Measurements from ENCODE around the gene SYNRG. TPM values are rescaled to one million over a fixed set of nuclear protein-coding genes. Genes with fewer than 3 reads are reported as not detected.
"Not testable (repeated sequence)": the region's sequence is repeated elsewhere in the genome, so short reads cannot be mapped to it uniquely, and the experiment has no call there.

SYNRG gene, protein sequence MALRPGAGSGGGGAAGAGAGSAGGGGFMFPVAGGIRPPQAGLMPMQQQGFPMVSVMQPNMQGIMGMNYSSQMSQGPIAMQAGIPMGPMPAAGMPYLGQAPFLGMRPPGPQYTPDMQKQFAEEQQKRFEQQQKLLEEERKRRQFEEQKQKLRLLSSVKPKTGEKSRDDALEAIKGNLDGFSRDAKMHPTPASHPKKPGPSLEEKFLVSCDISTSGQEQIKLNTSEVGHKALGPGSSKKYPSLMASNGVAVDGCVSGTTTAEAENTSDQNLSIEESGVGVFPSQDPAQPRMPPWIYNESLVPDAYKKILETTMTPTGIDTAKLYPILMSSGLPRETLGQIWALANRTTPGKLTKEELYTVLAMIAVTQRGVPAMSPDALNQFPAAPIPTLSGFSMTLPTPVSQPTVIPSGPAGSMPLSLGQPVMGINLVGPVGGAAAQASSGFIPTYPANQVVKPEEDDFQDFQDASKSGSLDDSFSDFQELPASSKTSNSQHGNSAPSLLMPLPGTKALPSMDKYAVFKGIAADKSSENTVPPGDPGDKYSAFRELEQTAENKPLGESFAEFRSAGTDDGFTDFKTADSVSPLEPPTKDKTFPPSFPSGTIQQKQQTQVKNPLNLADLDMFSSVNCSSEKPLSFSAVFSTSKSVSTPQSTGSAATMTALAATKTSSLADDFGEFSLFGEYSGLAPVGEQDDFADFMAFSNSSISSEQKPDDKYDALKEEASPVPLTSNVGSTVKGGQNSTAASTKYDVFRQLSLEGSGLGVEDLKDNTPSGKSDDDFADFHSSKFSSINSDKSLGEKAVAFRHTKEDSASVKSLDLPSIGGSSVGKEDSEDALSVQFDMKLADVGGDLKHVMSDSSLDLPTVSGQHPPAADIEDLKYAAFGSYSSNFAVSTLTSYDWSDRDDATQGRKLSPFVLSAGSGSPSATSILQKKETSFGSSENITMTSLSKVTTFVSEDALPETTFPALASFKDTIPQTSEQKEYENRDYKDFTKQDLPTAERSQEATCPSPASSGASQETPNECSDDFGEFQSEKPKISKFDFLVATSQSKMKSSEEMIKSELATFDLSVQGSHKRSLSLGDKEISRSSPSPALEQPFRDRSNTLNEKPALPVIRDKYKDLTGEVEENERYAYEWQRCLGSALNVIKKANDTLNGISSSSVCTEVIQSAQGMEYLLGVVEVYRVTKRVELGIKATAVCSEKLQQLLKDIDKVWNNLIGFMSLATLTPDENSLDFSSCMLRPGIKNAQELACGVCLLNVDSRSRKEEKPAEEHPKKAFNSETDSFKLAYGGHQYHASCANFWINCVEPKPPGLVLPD (N-terminal part only)
- 10 to 100 TPM; 20.4 to 34.2 (median 26.1) TPM for polyA plus RNA-seq (ENCODE audit: insufficient read length in 10 of 10)
- long read RNA-seq, donor 1, partial matches to known transcripts, result 8 of 8 reads
- long read RNA-seq, donor 1, other reads (novel, unspliced or antisense), result 0 of 8 reads
- long read RNA-seq, donor 2, partial matches to known transcripts, result 0 of 1 reads
- long read RNA-seq, donor 2, other reads (novel, unspliced or antisense), result 0 of 1 reads
- long read RNA-seq, donor 3, result 0 reads
- long read RNA-seq, donor 4, result 0 reads
- long read RNA-seq, donor 5, partial matches to known transcripts, result 0 of 2 reads
- long read RNA-seq, donor 5, other reads (novel, unspliced or antisense), result 0 of 2 reads
- long read RNA-seq, donor 6, partial matches to known transcripts, result 0 of 1 reads
- long read RNA-seq, donor 6, other reads (novel, unspliced or antisense), result 0 of 1 reads
- long read RNA-seq, donor 7, result 0 reads
- long read RNA-seq, donor 8, partial matches to known transcripts, result 0 of 4 reads
- long read RNA-seq, donor 8, other reads (novel, unspliced or antisense), result 0 of 4 reads
- long read RNA-seq, donor 9, result 0 reads

DNA sequence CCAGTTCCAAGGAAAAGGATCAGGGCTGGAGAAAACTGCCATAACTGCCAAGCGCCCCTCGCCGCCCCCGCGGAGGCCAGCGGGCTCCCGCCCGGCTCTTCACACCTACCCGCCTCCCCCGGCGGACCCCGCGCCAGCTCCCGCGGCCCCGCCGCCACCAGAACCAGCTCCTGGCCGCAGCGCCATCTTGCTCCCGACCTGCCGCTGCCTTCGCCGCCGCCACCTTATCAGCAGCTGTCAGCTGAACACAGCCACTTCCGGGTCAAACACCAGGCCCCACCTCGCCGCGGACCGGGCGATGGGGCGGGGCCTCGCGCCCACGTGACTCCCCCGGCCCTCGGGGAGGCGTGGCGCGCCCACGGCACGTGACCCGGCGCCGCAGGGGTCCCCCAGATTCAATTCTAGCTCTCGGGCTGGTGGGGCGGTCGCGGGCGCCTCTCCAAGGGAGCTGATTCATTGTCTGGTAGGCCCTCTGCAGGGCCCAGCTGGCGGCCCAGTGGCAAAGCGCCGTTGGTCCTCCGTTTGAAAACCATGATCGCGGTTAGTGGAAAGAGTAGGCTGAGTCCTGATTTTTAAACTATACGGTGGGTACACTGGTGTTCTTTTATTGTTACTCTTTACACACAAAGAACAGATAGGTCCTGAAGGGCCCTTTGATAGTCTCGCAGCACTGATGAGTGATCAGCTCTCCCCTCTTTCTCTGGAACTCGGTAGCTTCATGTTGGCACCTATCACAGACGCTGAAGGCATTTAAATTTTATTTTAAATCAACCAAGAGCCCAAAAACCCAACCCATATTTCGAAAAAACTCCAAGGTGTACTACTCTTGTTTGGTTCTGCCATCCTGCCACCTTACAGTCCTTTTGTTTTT, at the start of gene SYNRG:
Gene SYNRG, minus strand, starts transcription at position 249 of the 871 bp plus-strand sequence. Its CDS starts 63 bp downstream, at position 186.
- peak; percentile 97 to 98 (median 97) for DNase-seq

DNA sequence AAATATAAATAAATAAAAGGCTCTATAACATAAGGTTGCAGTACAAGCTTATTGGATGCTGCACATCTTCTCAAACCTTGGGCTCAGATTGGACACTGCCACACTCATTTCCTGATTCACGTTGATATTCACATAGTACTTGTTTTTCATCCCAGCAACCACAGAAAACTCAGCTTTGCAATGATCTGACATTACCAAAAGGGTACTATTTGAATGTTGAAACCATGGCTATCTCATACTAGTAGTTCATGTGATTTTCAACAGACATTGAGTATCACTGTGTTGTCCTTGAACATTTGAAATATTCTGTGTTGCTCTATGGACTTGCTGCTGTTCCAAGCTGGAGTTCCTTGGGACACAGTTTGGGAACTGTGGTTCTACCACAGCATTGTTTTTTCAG, 48.0 kb upstream of the SYNRG start:
- DNase-seq, result no peak

DNA sequence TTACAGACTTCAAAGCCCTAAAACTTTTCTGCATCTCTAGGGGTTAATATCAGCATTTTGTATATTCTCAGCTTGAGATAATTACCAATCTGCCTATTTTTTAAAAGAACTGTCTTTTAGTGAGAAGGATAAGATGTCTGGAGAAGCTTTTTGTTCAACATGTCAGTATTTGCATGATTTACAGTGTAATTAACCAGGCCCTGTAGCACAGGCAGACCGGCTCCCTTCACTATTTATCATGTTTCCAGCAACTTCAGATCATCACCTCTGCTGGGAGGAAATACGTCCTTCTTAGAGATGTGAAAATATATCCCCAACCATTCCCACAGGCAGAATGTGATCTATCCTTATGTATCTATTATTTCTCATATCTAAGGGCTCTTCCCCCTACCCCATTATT, 42.6 kb upstream of the SYNRG start:
- DNase-seq, result no peak

DNA sequence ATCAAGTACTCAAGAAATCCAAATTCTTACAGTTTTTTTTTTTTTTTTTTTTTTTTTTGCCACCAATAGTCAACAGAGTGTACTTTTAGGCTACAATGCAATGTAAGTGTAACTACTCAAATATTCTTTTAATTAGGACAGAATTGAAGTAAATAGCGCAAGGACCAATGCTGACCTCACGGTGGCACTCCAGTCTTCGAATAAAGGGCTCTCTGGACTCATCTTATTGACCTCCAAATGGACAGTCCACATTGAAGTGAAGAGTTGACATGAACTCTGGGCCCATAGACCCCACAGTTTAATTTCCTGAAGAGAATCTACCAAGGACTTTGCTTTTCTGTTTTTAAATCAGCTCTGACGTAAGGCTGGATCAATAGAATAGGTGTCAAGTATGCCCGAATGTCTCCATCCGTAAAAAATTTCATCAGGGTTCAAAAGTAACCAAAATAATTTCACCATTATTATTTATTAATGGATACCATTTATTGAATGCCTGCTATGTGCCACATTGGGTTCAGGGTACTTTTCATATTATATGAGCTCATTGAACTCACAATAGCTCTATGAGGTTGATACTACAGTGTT, 41.3 kb upstream of the SYNRG start:
- DNase-seq, result peak; percentile 9 to 20 (median 15)

DNA sequence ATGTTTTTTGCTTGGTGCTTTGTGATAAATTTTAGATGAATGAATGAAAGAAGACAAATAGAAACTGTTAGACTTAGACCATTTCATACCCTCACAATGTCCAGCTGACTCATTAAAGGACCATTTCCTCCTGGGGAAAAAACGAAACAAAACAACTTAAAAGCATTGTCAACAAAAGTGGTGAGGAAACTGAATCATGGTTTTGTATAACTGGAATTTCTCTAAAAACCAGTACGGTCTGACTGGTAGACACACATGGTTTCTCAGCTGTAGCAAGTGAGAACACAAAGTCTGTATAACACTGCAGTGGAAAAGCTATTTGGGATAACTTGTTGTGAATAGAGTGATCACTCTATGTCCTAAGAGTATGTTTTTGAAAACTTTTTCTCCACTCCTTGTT, 39.3 kb upstream of the SYNRG start:
- DNase-seq, result no peak

DNA sequence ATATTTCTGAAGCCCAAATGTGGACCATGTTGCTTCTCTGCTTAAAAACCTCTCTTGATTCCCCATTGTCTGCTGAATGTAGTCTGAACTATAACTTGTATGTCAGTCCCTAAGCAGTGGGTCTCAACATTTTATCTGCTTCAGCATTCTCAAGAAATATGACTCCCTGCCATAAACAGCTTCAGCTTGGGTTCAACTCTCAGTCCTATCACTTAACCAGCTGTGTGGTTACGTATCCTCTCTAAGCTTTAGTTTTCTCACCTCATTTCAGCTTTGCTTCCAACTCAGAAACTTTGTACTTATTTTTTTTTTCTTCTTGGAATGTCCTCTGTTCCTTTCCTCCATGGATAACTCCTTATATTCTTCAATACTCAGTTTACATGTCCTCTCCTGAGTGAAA, 38.6 kb upstream of the SYNRG start:
- no peak for DNase-seq

DNA sequence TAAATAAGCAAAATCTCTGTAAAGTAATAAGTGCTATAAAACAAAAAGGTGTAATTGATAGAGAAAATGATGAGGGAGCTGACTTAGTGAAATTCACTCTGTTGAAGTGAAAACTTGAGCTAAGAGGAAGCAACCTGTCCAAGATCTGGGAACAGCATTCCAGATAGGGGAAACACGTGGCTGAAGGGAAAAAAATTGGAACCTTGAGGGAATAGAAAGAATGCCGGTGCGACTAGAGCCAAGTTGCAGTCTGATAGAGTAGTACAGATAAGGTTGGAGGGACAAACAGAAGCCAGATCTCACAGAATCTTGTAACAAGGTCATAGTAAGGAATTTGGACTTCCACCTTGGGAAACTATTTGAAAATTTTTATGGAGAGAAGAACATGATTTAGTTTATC, 34.7 kb upstream of the SYNRG start:
- DNase-seq, result peak; percentile 4 to 37 (median 6)

DNA sequence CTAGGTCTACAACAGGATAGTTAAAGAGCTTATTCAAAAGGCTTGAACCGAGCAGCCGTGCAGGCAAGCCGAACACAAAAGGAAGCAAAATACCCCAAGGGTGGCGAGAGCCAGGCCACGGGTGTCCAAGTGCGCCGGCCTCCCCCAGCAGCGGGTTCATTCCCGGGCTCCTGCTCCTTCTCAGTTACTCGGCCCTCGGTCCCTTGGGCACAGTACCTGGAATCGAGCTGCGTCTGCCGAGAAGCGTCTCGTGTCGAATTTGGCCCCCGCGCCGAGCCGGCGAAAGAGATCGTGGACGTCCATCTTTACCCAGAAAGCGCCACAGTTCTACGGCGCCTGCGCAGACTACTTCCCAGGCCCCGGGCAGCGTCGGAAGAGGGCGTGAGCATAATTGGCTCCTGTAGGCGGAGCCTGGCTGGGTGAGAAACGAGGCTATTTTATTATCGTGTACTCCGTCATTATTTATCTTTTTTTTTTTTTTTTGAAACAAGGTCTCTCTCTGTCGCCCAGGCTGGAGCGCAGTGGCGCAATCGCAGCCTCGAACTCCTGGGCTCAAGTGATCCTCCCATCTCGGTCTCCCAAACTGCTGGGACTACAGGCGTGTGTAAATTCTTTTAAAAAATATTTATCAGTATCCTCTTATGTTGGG, 34.0 kb upstream of the SYNRG start, which contains the start of gene DDX52:
Gene DDX52, minus strand, starts transcription at position 329 of the 649 bp plus-strand sequence. Its CDS starts 26 bp downstream, at position 303.
- DNase-seq, result peak; percentile 90 to 97 (median 94)

DNA sequence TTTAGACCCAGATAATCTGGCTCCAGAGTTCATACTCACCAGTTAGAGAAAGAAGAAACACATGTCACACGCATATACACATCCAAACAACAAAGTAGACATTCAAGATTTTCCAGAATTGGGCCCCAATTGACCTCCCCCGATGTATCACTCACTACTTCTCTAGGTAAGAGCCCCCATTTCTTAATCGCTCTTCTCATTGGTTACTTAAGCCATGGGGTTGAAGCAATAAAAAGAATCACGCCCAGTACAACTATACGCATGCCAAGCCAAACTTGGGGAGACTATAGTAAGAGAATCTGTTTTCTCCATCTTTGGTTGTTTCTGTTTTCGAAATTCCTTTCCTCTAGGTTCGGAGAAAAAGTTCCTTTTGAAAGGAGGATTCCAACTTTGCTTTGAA, 33.5 kb upstream of the SYNRG start:
- DNase-seq, result peak in 1 of 3 donors; percentile 7

DNA sequence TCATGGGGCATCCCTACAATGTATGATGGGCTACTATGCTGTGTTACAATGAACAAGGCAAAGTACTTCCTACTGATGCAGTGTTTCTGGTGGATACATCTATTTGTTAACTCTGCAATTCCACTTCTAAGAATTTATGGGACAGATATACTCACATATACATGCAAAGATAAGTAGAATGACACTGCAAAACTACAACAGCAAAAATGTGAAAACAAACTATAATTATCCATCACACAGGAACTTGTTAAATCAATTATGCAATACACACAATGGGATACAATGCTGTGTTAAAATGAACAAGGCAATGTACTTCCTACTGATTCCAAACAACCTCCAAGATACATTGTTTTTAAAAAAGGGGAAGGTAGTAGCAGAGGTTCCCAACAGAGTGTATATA, 30.8 kb upstream of the SYNRG start:
- no peak for DNase-seq

DNA sequence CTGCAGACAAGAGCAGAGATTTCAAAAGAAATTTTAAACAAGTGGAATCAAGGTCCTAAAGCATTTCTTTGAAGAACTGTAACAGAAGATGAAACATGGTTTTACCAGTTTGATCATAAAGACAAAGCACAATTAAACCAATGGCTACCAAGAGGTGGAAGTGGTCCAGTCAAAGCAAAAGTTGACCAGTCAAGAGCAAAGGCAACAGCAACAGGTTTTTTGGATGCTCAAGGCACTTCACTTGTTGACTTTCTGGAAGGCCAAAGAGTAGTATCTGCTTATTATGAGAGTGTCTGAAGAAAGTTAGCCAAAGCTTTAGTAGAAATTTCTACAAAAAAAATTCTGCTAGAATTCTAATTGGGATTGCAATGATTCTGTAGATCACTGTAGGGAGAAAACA, 28.7 kb upstream of the SYNRG start:
- no peak for DNase-seq

DNA sequence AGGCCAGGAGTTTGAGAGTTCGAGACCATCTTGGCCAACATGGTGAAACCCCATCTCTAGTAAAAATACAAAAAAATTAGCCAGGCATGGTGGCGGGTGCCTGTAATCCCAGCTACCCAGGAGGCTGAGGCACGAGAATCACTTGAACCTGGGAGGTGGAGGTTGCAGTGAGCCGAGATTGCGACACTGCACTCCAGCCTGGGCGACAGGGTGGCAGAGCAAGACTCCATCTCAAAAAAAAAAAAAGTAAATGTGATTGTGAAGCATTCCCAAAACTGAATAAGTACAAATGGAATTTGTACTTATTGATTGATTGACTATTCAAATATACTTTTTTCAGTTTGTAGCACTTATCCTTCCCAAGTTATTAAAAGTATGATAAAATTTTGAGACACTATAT, 7.2 kb upstream of the SYNRG start:
- not testable (repeated sequence) for DNase-seq

DNA sequence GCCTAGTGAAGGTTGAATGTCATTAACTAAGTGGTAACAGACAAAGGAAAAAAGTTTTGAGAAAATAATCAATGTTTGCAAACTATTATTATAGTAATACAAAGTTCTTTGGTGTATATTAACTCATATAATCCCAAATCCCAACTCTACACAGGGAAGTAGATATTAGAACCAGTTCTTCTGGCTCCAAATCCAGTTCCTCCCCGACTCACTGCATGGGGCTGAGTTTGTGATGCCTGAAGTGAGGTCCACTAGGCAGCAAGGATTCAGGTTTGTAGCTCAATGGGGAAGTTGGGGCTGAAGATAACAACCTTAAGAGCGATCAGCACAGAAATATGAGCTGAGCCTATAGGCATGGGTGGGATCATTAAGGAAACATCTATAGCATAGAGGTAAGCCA, 5.6 kb upstream of the SYNRG start:
- DNase-seq, result no peak

DNA sequence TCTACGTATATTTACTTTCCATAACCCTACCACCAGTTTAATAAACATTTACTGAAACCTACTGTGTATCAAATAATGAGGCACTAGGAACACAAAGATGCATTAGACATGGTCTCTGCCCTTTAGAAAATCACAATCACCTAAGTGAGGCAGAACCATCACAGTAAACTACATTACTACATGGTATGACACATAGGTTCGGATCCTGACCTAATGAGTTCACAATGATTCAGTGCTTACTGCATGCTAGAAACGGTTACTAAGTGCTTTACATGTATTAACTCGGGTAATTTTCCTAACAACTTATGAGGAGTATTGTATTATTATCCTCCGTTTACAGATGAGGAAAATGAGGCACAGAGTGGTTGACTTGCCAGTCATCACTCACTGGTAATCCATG, 5.2 kb upstream of the SYNRG start:
- DNase-seq, result peak in 1 of 3 donors; percentile 29

DNA sequence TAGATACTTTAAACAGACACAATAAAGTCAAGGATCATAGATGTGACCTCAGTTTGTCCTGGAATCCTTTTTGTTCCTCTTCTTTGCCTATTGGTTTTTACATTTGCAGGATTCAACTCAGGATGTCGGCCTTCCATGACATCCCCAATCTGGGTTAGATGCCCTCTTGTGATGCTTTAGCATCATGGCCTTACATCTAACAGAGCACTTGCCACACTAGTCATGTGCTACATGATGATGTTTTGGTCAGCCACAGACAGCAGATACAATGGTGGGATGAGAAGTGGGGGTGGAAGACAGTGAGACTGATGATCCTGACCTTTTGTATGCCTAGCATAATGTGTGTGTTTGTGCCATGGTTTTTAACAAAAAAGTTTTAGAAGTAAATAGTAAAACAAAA, 1.8 kb upstream of the SYNRG start:
- peak in 1 of 3 donors; percentile 1 for DNase-seq

DNA sequence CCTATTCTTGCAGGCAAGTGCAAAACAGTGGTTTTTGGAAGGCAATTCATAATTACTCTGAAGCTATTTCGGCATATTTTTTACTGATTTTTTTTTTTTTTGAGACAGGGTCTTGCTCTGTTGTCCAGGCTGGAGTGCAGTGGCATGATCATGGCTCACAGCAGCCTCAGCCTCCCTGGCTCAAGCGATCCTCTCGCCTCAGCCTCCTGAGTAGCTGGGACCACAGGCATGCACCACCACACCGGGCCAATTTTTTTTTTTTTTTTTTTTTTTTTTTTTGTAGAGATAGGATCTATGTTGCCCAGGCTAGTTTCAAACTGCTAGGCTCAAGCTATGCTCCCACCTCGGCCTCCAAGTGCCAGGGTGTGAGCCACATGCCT, 813 bp upstream of the SYNRG start:
- DNase-seq, result peak in 1 of 3 donors; percentile 1

DNA sequence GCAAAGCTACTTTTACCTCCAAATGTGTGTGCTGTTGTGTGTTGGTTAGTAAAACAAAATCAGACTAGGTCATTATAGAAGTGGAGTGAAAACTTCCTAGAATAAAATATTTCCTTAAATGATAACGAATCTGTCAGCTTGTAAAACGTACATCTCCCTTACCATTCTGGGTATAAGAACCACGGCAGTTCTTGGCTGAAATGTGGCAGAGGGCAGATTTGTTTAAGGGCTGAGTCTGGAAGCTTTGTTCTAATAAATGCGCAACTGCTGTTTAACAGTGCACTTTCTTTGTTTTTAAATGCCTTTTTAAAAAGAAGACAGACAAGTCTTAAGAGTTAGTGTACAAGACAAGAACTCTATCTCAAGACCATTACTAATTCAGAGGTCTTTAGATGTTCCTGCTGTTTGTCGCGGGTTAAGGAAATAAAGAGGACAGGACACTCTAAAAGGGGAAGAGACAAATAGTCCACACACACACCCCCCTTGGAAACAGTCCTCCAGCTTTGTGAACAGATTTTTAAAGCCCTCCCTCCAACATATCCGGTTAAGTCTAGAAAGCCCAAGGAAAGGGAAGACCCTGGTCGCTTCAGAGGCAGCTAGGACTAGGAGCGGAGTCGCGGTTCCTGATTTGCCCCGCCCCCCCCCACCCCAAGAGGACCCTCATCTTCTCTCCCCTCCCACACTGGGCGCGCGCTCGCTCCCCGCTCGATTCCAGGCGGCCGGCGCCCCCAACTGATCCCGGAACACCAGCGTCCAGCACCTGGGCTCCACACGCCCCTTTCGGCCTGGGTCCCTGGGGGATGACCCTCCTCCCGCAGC, 658 bp downstream of the SYNRG start:
- peak in 2 of 3 donors; percentile 59 to 69 for DNase-seq
